Loucy (cell line): ENCODE measurements around the gene ADGRB3.

ENCODE experiments used
- CTCF ChIP-seq: fragments of 200-600 bp; sonication (generic); conservative IDR thresholded peaks from 2 replicates; pipeline ENCODE4 v1.5.1; 2014; ENCODE audit warnings: mild to moderate bottlenecking, antibody characterized with exemption, low read length
- EZH2phosphoT487 ChIP-seq: fragments of 200-600 bp; IDR thresholded peaks from 2 replicates; pipeline ENCODE4 v1.6.1; 2018; ENCODE audit warnings: antibody characterized with exemption, mild to moderate bottlenecking, moderate library complexity, borderline replicate concordance

- TF ChIP-seq CTCF (no peak), EZH2phosphoT487 (no peak)
Measured at GRCh38 chr6:69392745-69393144, 757.7 kb downstream of the ADGRB3 start.
